Effector CD8-positive, alpha-beta T cell (primary cell): ENCODE data around the gene AKT1.

ENCODE experiments used
- DNase-seq: peaks from one replicate; lab custom pipeline; 2025; lab: John Stamatoyannopoulos, UW

The AKT1 gene

GRCh38 chr14:104723651-104724406, 71.7 kb downstream of the AKT1 start, which contains the start of gene ADSS1:
ADSS1 (plus strand) TSS chr14:104724229; CDS start chr14:104724271, 42 bp downstream.
- DNase-seq, result peak; percentile 46

GRCh38 chr14:104722938-104723650, 72.5 kb downstream of the AKT1 start:
- DNase-seq, result no peak

- no peak for DNase-seq
These were observed 73.8 kb downstream of the AKT1 start for GRCh38 chr14:104721505-104722431.
